Panc1 (cell line): ENCODE data around the gene INHA. TPM values are rescaled to one million over a fixed set of nuclear protein-coding genes. Genes with fewer than 3 reads are reported as not detected.

Experiments
- ATAC-seq: fragments of 200-7000 bp; cut with Tn5 transposase; 2 replicates; pipeline ENCODE4 v1.9.1; 2020; ENCODE audit warnings: mild to moderate bottlenecking, moderate library complexity
- BruUV-seq: library from RNA; stranded (reverse); fragments of 400-500 nt; replicated peaks from 2 replicates; lab custom pipeline; 2021; lab: Mats Ljungman, UMichigan
- CTCF ChIA-PET: fragments of 300-600 bp; sonication (Branson Sonifier 250); formaldehyde crosslinking; loops from one replicate; lab custom pipeline; 2022; ENCODE audit warnings: antibody characterized with exemption; lab: Charles Lee
- POLR2A ChIA-PET: fragments of 300-600 bp; sonication (Branson Sonifier 250); formaldehyde crosslinking; loops from one replicate; lab custom pipeline; 2022; ENCODE audit warnings: antibody characterized with exemption; lab: Charles Lee
- DNase-seq: peaks from one replicate; pipeline ENCODE4 v3.0.0-alpha.2; 2010; ENCODE audit warnings: low read depth, low spot score
- H3K27ac ChIP-seq: 2 replicates; pipeline ENCODE4 v1.5.1; 2011; ENCODE audit warnings: mild to moderate bottlenecking, low read length, inconsistent platforms
- H3K27me3 ChIP-seq: fragments of 200-500 bp; sonication (Bioruptor generic); 2 replicates; pipeline ENCODE4 v1.6.0; 2014; ENCODE audit warnings: low read length, inconsistent platforms; ENCODE audit not compliant: control insufficient read depth, insufficient read depth
- H3K36me3 ChIP-seq: fragments of 200-500 bp; sonication (Bioruptor generic); 2 replicates; pipeline ENCODE4 v1.5.1; 2014; ENCODE audit warnings: inconsistent platforms, mild to moderate bottlenecking, low read length, moderate library complexity; ENCODE audit not compliant: control insufficient read depth, insufficient read depth
- H3K4me1 ChIP-seq: 2 replicates; pipeline ENCODE4 v1.5.1; 2011; ENCODE audit warnings: inconsistent platforms, mild to moderate bottlenecking, low read length, moderate library complexity; ENCODE audit not compliant: control insufficient read depth, insufficient read depth
- H3K4me3 ChIP-seq, 2 experiments: 2 replicates each; pipeline ENCODE4 v1.5.1; 2011 to 2012; ENCODE audit warnings: low read depth in 2 of 2, low read length in 2 of 2, mild to moderate bottlenecking in 2 of 2, inconsistent platforms in 1 of 2, moderate library complexity in 1 of 2
- H3K9me3 ChIP-seq: fragments of 200-500 bp; sonication (Bioruptor generic); 2 replicates; pipeline ENCODE4 v1.5.1; 2014; ENCODE audit warnings: low read depth, mild to moderate bottlenecking, inconsistent platforms, low read length, moderate library complexity; ENCODE audit not compliant: control insufficient read depth, insufficient read depth
- CTCF ChIP-seq: fragments of 450-650 bp; IDR thresholded peaks from 2 replicates; pipeline ENCODE4 v1.5.1; 2017; ENCODE audit warnings: mild to moderate bottlenecking
- POLR2AphosphoS5 ChIP-seq: IDR thresholded peaks from 2 replicates; pipeline ENCODE4 v1.6.1; 2012; ENCODE audit warnings: mild to moderate bottlenecking, low read depth, low read length, moderate library complexity
- REST ChIP-seq, 2 experiments: IDR thresholded peaks; 2 replicates each; pipeline ENCODE4 v1.6.1; 2011 to 2012; ENCODE audit warnings: low read depth in 2 of 2, control low read depth in 1 of 2, low read length in 1 of 2, mild to moderate bottlenecking in 1 of 2, moderate library complexity in 1 of 2; ENCODE audit not compliant: insufficient read depth in 1 of 2
- SIN3A ChIP-seq: IDR thresholded peaks from 2 replicates; pipeline ENCODE4 v1.6.1; 2012; ENCODE audit warnings: low read depth, mild to moderate bottlenecking, low read length, moderate library complexity, borderline replicate concordance; ENCODE audit not compliant: insufficient read depth
- TCF7L2 ChIP-seq: IDR thresholded peaks from 2 replicates; pipeline ENCODE4 v1.6.1; 2011; ENCODE audit warnings: mild to moderate bottlenecking, low read depth, low read length, inconsistent platforms
- in situ Hi-C: cut with HindIII; loops from 2 replicates; pipeline ENCODE4 v1.10.0; 2016; ENCODE audit warnings: low sequenced_read_pairs, low pct_unique_long_range_greater_than_20kb
- intact Hi-C: fragments of 100-400 bp; cut with micrococcal nuclease; formaldehyde crosslinking; loops from one replicate; pipeline ENCODE4 v1.10.0; 2022; ENCODE audit not compliant: unreplicated experiment
- total RNA-seq: library from RNA; stranded (reverse); gene quantifications from one replicate; pipeline ENCODE4 v1.2.1, GENCODE V29; 2021; ENCODE audit not compliant: unreplicated experiment

Gene INHA
- total RNA-seq, 1 experiment from 2014 or later, result 1.2 TPM

GRCh38 chr2:219622472-219622871, 50.4 kb downstream of the INHA start:
- no peak for TF ChIP-seq CTCF
- TF ChIP-seq POLR2AphosphoS5, result no peak
- no peak for TF ChIP-seq REST (IDR thresholded peaks at IDR 0.05; ENCODE audit: insufficient read depth in 1 of 2, low read depth in 2 of 2, low read length in 1 of 2)
- Histone ChIP-seq H3K9me3 (no peaks in the 10 kb centered on the region), H3K4me1 (peaks cover 5% of the 10 kb centered on the region), H3K27ac (no peak overlapping the region), H3K36me3 (no peaks in the 10 kb centered on the region), H3K27me3 (no peaks in the 10 kb centered on the region), H3K4me3 (no peak overlapping the region)
- ATAC-seq (no peak), DNase-seq (no peak)
- intact Hi-C loops, result no loop called here
- in situ Hi-C loops, result no loop called here
- POLR2A ChIA-PET, result interaction anchor here (0.7 kb wide), 1 partner anchor 10 kb away, joined by 3 read pairs; no protein-coding TSS in a partner anchor
- BruUV-seq, result no TSS peak
- CTCF ChIA-PET, result interaction anchor here (0.9 kb wide), 1 partner anchor 22 kb away, joined by 4 read pairs; no protein-coding TSS in a partner anchor

- H3K4me1 ChIP-seq, result peaks cover 5% of the 10 kb centered on the region
- H3K36me3 ChIP-seq, result no peaks in the 10 kb centered on the region
- no TSS peak for BruUV-seq
- in situ Hi-C loops (no loop called here), intact Hi-C loops (no loop called here)
- POLR2A ChIA-PET, result no interaction called here
- H3K9me3 ChIP-seq, result no peaks in the 10 kb centered on the region
- ATAC-seq, result no peak
- CTCF ChIA-PET, result no interaction called here
- H3K27me3 ChIP-seq, result no peaks in the 10 kb centered on the region
- H3K4me3 ChIP-seq, result no peak overlapping the region
- no peak for DNase-seq
- no peak overlapping the region for H3K27ac ChIP-seq
- TF ChIP-seq SIN3A, result no peak
Observed at GRCh38 chr2:219624565-219624964, 52.5 kb downstream of the INHA start.

GRCh38 chr2:219625179-219625578, 53.1 kb downstream of the INHA start:
- BruUV-seq, result no TSS peak
- ATAC-seq (no peak), DNase-seq (no peak)
- Histone ChIP-seq H3K27me3 (no peaks in the 10 kb centered on the region), H3K4me3 (no peak overlapping the region), H3K4me1 (peaks cover 5% of the 10 kb centered on the region), H3K27ac (no peak overlapping the region), H3K36me3 (no peaks in the 10 kb centered on the region), H3K9me3 (no peaks in the 10 kb centered on the region)
- in situ Hi-C loops (no loop called here), intact Hi-C loops (loop anchor here (5.0 kb wide), 1 partner anchor 83 kb away; the partner anchor contains the start of genes CHPF and TMEM198)
- ChIA-PET CTCF (no interaction called here), POLR2A (no interaction called here)
- no peak for TF ChIP-seq POLR2AphosphoS5
- TF ChIP-seq CTCF, result no peak
- TF ChIP-seq SIN3A, result no peak
- TF ChIP-seq REST (IDR thresholded peaks at IDR 0.05; ENCODE audit: insufficient read depth in 1 of 2, low read depth in 2 of 2, low read length in 1 of 2), result no peak
- TF ChIP-seq TCF7L2, result no peak
